Sigmoid colon (tissue), 4 donors: ENCODE measurements around the gene HUS1B.

Source experiments
- POLR2AphosphoS5 ChIP-seq, 4 donors: sonication (generic); formaldehyde crosslinking; IDR thresholded peaks; one replicate each; pipeline ENCODE4 v1.6.1; 2017; ENCODE audit warnings: antibody characterized with exemption in 4 of 4
- TF ChIP-seq, protein P1 (sequence below), 4 experiments: fragments of 450-650 bp in 3 of 4; fragments of 200-600 bp in 1 of 4; IDR thresholded peaks; one replicate each; pipeline ENCODE4 v1.5.1; 2016 to 2019; ENCODE audit warnings: antibody characterized with exemption in 4 of 4, mild to moderate bottlenecking in 3 of 4, moderate library complexity in 2 of 4

DNA sequence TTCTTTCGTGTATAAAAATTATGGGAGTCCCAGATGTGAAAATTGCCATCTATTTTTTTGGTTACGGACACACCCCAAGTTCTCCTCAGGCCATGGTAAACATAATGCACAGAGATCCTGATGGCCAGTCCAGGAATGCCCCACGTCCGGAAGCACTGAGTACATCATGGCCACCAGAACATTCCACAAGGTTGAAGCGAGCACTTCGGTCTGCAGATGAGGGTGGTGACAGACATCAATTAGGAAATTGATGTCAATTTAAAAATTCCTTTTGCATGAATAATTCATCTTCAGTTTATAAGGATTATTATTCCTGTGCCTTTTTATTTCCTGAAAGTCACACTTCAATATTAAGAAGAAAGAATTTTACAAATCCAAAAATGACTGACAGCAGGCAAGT, 49.2 kb upstream of the HUS1B start:
- TF ChIP-seq, protein P1, sequence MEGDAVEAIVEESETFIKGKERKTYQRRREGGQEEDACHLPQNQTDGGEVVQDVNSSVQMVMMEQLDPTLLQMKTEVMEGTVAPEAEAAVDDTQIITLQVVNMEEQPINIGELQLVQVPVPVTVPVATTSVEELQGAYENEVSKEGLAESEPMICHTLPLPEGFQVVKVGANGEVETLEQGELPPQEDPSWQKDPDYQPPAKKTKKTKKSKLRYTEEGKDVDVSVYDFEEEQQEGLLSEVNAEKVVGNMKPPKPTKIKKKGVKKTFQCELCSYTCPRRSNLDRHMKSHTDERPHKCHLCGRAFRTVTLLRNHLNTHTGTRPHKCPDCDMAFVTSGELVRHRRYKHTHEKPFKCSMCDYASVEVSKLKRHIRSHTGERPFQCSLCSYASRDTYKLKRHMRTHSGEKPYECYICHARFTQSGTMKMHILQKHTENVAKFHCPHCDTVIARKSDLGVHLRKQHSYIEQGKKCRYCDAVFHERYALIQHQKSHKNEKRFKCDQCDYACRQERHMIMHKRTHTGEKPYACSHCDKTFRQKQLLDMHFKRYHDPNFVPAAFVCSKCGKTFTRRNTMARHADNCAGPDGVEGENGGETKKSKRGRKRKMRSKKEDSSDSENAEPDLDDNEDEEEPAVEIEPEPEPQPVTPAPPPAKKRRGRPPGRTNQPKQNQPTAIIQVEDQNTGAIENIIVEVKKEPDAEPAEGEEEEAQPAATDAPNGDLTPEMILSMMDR (IDR thresholded peaks at IDR 0.05): no peak
- no peak for TF ChIP-seq POLR2AphosphoS5 (IDR thresholded peaks at IDR 0.05)
